ENCODE results near the gene ZNF25. TPM values are rescaled to one million over a fixed set of nuclear protein-coding genes. Genes with fewer than 3 reads are reported as not detected.

The ZNF25 gene
- total and polyA plus RNA-seq, 2 of the 4 experiments (the other 2 are of a cell fraction), result 5.1 to 9.5 TPM

DNA sequence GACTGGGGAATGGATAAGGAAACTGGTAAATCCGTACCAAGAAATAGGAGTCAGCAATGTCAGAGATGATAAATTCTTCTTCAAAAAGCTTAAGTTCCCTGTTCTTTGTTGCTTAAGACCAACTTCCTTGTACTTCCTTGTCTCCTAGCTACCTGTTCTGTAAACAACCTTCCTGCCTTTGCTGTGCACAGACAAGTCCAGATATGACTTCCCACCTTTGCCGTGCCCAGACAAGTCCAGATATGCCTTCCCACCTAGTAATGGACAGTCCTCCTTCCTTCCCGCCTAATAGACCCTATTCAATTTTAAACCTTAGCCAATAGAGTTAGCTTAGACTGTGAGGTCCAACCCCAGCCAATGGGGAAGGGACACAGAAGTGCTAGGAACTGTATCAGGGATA is 31.5 kb upstream of the ZNF25 start:
- Histone ChIP-seq H3K9ac (ENCODE audit: low read depth, low read length) (no peak overlapping the region), H2BK5ac (ENCODE audit: low read depth, low read length, poor library complexity, severe bottlenecking) (no peak overlapping the region), H3K4me2 (ENCODE audit: low read depth, low read length) (no peak overlapping the region), H4K91ac (ENCODE audit: insufficient read depth, low read depth, low read length) (no peak overlapping the region), H2BK120ac (ENCODE audit: low read depth, low read length) (no peak overlapping the region), H4K5ac (ENCODE audit: low read depth, low read length) (no peak overlapping the region), H4K20me1 (ENCODE audit: insufficient read depth, low read length) (no peaks in the 10 kb centered on the region), H2BK20ac (ENCODE audit: low read depth, low read length) (no peak overlapping the region), H3K9me1 (ENCODE audit: insufficient read depth, low read length) (no peaks in the 10 kb centered on the region), H3K4me3 (ENCODE audit: insufficient read depth, low read depth, low read length) (no peak overlapping the region), H2AFZ (replicated peaks; ENCODE audit: low read length, poor library complexity) (no peak overlapping the region), H3K18ac (ENCODE audit: low read depth, low read length) (no peak overlapping the region), H3K9me3 (ENCODE audit: control insufficient read depth, insufficient read depth, low read length) (no peaks in the 10 kb centered on the region), H2BK15ac (ENCODE audit: low read depth, low read length) (no peak overlapping the region), H3K27me3 (ENCODE audit: control insufficient read depth, insufficient read depth, low read length) (no peaks in the 10 kb centered on the region), H3K79me1 (ENCODE audit: low read depth in 1 of 2, low read length in 2 of 2) (peaks cover 0 to 4% of the 10 kb centered on the region in 2 experiments; a peak in 1 of 4 replicates), H2AK5ac (ENCODE audit: low read depth, low read length) (no peak overlapping the region), H2AK9ac (replicated peaks; ENCODE audit: low read depth, low read length, poor library complexity) (no peak overlapping the region), H3K23ac (ENCODE audit: low read depth, low read length) (no peak overlapping the region), H3K14ac (replicated peaks; ENCODE audit: low read depth, low read length) (no peak overlapping the region), H3K4ac (ENCODE audit: low read depth, low read length) (no peak overlapping the region), H3K56ac (ENCODE audit: extremely low read depth, insufficient read depth, low read length) (no peak overlapping the region), H3K4me1 (ENCODE audit: control insufficient read depth, insufficient read depth, low read length) (no peaks in the 10 kb centered on the region), H3K36me3 (ENCODE audit: control insufficient read depth, insufficient read depth, low read length) (no peaks in the 10 kb centered on the region), H3K27ac (ENCODE audit: insufficient read depth, low read length) (no peak overlapping the region), H4K8ac (ENCODE audit: low read depth in 2 of 2, low read length in 2 of 2) (no peak overlapping the region)
- in situ Hi-C loops (cut with MboI; ENCODE audit: low sequenced_read_pairs) (no loop called here), intact Hi-C loops (cut with micrococcal nuclease) (no loop called here), dilution Hi-C loops (cut with HindIII; ENCODE audit: low sequenced_read_pairs, unreplicated experiment) (no loop called here)
- ChIA-PET CTCF (no interaction called here), POLR2A (ENCODE audit: unreplicated experiment) (no interaction called here)
- ATAC-seq (ENCODE audit: low read depth) (no peak), DNase-seq (no peak)
- BruUV-seq (replicated peaks), result no TSS peak
- TF ChIP-seq, protein P1, sequence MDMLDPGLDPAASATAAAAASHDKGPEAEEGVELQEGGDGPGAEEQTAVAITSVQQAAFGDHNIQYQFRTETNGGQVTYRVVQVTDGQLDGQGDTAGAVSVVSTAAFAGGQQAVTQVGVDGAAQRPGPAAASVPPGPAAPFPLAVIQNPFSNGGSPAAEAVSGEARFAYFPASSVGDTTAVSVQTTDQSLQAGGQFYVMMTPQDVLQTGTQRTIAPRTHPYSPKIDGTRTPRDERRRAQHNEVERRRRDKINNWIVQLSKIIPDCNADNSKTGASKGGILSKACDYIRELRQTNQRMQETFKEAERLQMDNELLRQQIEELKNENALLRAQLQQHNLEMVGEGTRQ (IDR thresholded peaks at IDR 0.05; ENCODE audit: low read depth, low read length), result no peak
- TF ChIP-seq BHLHE40 (IDR thresholded peaks at IDR 0.05; ENCODE audit: low read depth, low read length) (no peak), CEBPB (IDR thresholded peaks at IDR 0.05; ENCODE audit: low read depth, low read length) (no peak)
- TF ChIP-seq, protein P2, sequence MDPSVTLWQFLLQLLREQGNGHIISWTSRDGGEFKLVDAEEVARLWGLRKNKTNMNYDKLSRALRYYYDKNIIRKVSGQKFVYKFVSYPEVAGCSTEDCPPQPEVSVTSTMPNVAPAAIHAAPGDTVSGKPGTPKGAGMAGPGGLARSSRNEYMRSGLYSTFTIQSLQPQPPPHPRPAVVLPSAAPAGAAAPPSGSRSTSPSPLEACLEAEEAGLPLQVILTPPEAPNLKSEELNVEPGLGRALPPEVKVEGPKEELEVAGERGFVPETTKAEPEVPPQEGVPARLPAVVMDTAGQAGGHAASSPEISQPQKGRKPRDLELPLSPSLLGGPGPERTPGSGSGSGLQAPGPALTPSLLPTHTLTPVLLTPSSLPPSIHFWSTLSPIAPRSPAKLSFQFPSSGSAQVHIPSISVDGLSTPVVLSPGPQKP (IDR thresholded peaks at IDR 0.05; ENCODE audit: borderline replicate concordance, low read depth, low read length), result no peak
- WGBS, 2 experiments (ENCODE audit: extremely low coverage in 2 of 2, insufficient read length in 1 of 2), result 80% methylated on average over 1 of the region's 3 CpGs; no CpG with 5 or more reads in 1 of the 2 experiments
